Measurements from ENCODE around the gene CEP192. TPM values are rescaled to one million over a fixed set of nuclear protein-coding genes. Genes with fewer than 3 reads are reported as not detected.
"Not testable (repeated sequence)": the region's sequence is repeated elsewhere in the genome, so short reads cannot be mapped to it uniquely, and the experiment has no call there.

The CEP192 gene
- polyA plus RNA-seq, 3 donors from 2014 or later, result 1.8 to 6.3 (median 5.4) TPM

DNA sequence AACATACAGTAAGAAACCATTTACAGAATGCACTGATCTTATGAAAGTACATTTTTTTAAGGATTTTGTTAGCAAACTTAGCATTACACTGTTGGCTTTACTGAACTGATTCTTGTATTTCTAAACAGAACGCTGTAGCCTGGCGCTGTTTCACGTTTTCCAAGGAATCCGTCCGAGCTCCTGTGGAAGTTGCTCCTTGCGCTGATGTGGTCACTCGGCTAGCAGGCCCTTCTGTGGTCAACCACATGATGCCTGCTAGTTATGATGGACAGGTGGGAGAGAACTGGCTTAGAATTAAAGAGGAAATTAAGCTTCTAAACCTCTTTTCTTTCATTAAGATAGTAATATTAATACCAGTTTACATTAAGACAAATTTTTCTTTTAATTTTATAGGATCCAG, 76.8 kb downstream of the CEP192 start:
- Mint-ChIP-seq H3K27me3 (ENCODE audit: low read depth in 3 of 3) (no peaks in the 10 kb centered on the region), H3K36me3 (peaks cover 22 to 70% (median 35%) of the 10 kb centered on the region in 3 donors), H3K4me3 (no peak overlapping the region), H3K27ac (peak overlapping the region in 1 of 6 donors; percentile 21), H3K9me3 (no peaks in the 10 kb centered on the region), H3K4me1 (peaks cover 12 to 23% of the 10 kb centered on the region in 2 donors)
- DNase-seq, result no peak

DNA sequence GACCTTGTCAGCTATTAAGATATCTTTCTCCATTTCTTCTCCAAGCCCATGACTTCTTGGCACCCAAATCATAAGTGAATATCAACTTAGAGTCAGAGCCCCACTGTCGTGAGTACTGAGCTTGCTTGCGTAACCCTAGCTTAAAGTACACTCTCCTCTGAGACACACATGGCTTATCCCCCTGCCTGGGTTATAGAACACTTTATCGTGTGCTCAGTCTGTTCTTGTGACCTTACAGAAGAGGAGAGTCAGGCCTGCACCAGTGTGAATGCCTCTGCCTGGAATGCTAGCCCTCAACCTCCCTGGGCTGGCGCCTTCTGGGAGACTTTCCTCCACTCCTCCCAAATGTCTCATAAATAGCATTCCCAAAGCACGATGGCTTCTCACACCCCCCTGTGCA, 79.3 kb downstream of the CEP192 start:
- Mint-ChIP-seq H3K27me3 (ENCODE audit: low read depth in 3 of 3) (peaks cover 0 to 1% (median 0%) of the 10 kb centered on the region in 3 donors), H3K9me3 (no peaks in the 10 kb centered on the region), H3K4me3 (no peak overlapping the region), H3K4me1 (peaks cover 8 to 21% of the 10 kb centered on the region in 2 donors), H3K27ac (peak overlapping the region in 2 of 6 donors; percentile 40 to 41), H3K36me3 (peaks cover 22 to 56% (median 41%) of the 10 kb centered on the region in 3 donors)
- DNase-seq, result no peak

DNA sequence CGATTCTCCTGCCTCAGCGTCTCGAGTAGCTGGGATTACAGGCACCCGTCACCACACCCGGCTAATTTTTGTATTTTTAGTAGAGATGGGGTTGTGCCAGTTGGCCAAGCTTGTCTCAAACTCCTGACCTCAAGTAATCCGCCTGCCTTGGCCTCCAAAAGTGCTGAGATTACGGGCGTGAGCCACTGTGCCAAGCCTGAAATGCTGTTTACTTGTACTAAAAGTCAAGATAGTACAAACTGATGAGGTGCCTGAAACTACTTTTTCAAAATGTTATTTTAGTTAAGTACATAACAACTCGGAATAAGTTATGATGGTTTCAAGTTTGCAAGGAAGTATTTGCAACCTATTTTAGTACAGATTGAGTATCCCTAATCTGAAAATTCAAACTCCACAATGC, 85.7 kb downstream of the CEP192 start:
- H3K9me3 Mint-ChIP-seq, result peaks cover 0 to 20% (median 9%) of the 10 kb centered on the region in 6 donors

DNA sequence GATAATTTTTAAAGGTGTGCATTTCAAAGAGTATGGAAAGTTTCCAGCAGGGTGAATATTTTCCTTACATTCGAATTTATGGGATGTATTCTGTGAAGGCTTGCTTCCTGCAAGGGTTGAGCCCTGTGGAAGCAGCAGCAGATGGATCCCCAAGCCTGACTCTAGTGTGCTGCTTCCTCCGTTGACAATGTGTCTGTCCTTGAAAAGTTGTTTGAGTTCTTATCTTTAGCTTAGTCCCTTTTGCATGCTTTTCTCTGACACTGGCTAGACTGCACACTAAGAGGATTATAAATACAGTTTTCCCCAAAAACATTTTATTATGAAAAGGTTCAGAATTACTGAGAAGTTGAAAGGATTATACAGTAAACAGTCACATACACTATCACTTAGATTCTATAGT, 86.3 kb downstream of the CEP192 start:
- H3K27ac Mint-ChIP-seq, result no peak overlapping the region
- peaks cover 0 to 3% (median 2%) of the 10 kb centered on the region in 3 donors for H3K27me3 Mint-ChIP-seq (ENCODE audit: low read depth in 3 of 3)
- peaks cover 33 to 62% (median 58%) of the 10 kb centered on the region in 3 donors for H3K36me3 Mint-ChIP-seq
- peaks cover 2 to 7% of the 10 kb centered on the region in 2 donors for H3K4me1 Mint-ChIP-seq
- no peak for DNase-seq
- H3K9me3 Mint-ChIP-seq, result peaks cover 0 to 23% (median 10%) of the 10 kb centered on the region in 6 donors
- H3K4me3 Mint-ChIP-seq, result no peak overlapping the region

More for the DNA sequence above, 85.7 kb downstream of the CEP192 start:
- peaks cover 0 to 7% of the 10 kb centered on the region in 2 donors for H3K4me1 Mint-ChIP-seq
- peaks cover 29 to 62% (median 52%) of the 10 kb centered on the region in 3 donors for H3K36me3 Mint-ChIP-seq
- H3K27ac Mint-ChIP-seq, result no peak overlapping the region
- peaks cover 0 to 3% (median 2%) of the 10 kb centered on the region in 3 donors for H3K27me3 Mint-ChIP-seq (ENCODE audit: low read depth in 3 of 3)
- no peak for DNase-seq
- H3K4me3 Mint-ChIP-seq, result no peak overlapping the region

DNA sequence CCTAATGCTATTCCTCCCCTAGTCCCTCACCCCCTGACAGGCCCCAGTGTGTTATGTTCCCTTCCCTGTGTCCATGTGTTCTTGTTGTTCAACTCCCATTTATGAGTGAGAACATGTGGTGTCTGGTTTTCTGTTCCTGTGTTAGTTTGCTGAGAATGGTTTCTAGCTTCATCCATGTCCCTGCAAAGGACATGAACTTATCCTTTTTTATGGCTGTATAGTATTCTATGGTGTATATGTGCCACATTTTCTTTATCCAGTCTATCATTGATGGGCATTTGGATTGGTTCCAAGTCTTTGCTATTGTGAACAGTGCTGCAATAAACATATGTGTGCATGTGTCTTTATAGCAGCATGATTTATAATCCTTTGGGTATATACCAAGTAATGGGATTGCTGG, 86.9 kb downstream of the CEP192 start:
- not testable (repeated sequence) for H3K4me3 Mint-ChIP-seq; H3K27me3 Mint-ChIP-seq (ENCODE audit: low read depth in 3 of 3); DNase-seq
- Mint-ChIP-seq H3K36me3 (peaks cover 27 to 63% (median 62%) of the 10 kb centered on the region in 3 donors), H3K9me3 (peaks cover 0 to 23% (median 10%) of the 10 kb centered on the region in 6 donors), H3K27ac (peak overlapping the region in 1 of 6 donors; percentile 41), H3K4me1 (peaks cover 5 to 10% of the 10 kb centered on the region in 2 donors)

DNA sequence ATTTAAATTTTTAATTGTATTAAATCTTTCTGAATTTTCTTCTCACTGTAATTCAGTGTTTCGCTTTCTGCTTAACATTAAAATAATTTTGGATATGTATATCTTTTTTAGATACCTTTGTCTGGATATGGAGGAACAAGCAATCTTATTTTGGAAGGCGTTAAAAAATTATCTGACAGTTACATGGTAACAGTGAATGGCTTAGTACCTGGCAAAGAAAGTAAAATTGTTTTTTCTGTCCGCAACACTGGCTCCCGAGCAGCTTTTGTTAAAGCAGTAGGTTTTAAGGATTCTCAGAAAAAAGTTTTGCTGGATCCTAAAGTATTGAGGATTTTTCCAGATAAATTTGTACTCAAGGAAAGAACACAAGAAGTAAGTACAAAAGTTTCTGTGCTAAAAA, 95.7 kb downstream of the CEP192 start:
- Mint-ChIP-seq H3K36me3 (peaks cover 27 to 56% (median 32%) of the 10 kb centered on the region in 3 donors), H3K27ac (no peak overlapping the region), H3K4me1 (peaks cover 7 to 8% of the 10 kb centered on the region in 2 donors), H3K4me3 (no peak overlapping the region), H3K9me3 (peaks cover 0 to 3% (median under 1%) of the 10 kb centered on the region in 6 donors), H3K27me3 (ENCODE audit: low read depth in 3 of 3) (no peaks in the 10 kb centered on the region)
- DNase-seq, result no peak

DNA sequence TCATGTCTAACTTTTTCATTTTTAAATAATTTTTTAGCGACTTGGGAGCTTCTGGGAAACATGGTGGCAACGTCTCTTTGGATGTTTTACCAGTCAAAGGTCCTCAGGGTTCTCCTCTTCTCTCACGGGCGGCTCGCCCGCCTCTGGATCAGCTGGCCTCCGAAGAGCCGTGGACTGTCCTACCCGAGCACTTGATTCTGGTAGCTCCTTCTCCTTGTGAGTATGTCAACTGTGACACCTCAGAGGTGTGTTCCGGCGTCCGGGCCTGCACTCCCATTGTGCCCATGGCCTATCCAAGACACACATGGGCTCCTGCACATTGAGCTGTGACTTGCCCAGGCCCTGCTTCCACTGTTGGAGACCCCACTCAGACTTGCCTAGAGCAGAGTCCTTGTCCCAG, 104.3 kb downstream of the CEP192 start:
- no peak overlapping the region for H3K27ac Mint-ChIP-seq
- H3K36me3 Mint-ChIP-seq, result peaks cover 26 to 59% (median 54%) of the 10 kb centered on the region in 3 donors
- H3K27me3 Mint-ChIP-seq (ENCODE audit: low read depth in 3 of 3), result peaks cover 1 to 2% (median 2%) of the 10 kb centered on the region in 3 donors
- DNase-seq, result no peak
- H3K4me1 Mint-ChIP-seq, result no peaks in the 10 kb centered on the region
- no peaks in the 10 kb centered on the region for H3K9me3 Mint-ChIP-seq
- H3K4me3 Mint-ChIP-seq, result no peak overlapping the region

DNA sequence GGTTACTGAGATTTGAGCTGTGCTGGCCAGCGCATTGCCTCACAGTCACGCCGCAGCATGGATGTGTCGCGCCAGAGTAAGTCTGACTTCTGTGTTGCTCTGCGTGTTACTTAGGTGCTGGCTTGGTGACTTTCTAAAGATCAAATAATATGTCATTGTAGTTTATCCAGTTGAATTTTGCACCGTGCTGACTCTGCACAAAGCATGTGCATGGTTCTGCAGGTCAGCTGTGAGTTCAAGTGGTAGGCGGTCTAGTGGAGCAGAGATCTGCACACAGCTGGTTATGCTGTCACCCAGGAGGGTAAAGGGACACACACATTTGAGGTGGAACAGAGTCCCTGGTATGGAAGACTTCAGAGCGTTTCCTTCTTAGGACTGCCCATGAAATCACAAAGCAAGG, 105.1 kb downstream of the CEP192 start:
- Mint-ChIP-seq H3K27ac (no peak overlapping the region), H3K27me3 (ENCODE audit: low read depth in 3 of 3) (peaks cover 1 to 2% (median 2%) of the 10 kb centered on the region in 3 donors), H3K9me3 (no peaks in the 10 kb centered on the region), H3K4me1 (no peaks in the 10 kb centered on the region), H3K4me3 (no peak overlapping the region), H3K36me3 (peaks cover 32 to 59% (median 56%) of the 10 kb centered on the region in 3 donors)
- DNase-seq, result no peak

DNA sequence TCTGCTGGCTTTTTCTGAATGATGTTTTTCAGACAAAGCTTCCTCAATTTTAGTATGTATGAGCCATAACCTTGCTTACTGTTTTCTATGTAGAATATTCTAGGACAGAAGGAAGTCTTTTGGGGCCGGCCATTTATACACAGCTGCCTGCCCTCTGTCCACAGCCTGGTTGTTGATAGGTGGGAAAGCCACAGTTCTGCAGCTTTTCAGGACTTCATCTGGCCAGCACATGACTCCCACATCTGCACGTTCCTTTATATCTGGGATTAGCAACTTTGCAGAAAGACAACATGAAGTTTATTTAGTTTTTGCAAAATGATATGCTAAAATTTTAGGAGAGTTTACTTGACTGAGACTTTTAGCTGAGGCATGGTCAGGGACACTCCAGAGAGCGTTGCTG, 105.6 kb downstream of the CEP192 start:
- no peak for DNase-seq
- H3K36me3 Mint-ChIP-seq, result peaks cover 37 to 61% (median 59%) of the 10 kb centered on the region in 3 donors
- no peak overlapping the region for H3K4me3 Mint-ChIP-seq
- no peaks in the 10 kb centered on the region for H3K4me1 Mint-ChIP-seq
- peaks cover 1 to 2% (median 2%) of the 10 kb centered on the region in 3 donors for H3K27me3 Mint-ChIP-seq (ENCODE audit: low read depth in 3 of 3)
- H3K9me3 Mint-ChIP-seq, result no peaks in the 10 kb centered on the region
- H3K27ac Mint-ChIP-seq, result no peak overlapping the region

DNA sequence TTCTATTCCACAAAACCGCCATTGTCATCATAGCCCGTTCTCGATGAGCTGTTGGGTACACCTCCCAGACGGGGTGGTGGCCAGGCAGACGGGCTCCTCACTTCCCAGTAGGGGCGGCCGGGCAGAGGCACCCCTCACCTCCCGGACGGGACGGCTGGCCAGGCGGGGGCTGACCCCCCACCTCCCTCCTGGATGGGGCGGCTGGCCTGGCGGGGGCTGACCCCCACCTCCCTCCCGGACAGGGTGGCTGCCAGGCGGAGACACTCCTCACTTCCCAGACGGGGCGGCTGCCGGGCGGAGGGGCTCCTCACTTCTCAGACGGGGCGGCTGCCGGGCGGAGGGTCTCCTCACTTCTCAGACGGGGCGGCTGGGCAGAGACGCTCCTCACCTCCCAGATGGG, 106.9 kb downstream of the CEP192 start:
- not testable (repeated sequence) for H3K4me1 Mint-ChIP-seq; H3K9me3 Mint-ChIP-seq; H3K4me3 Mint-ChIP-seq; DNase-seq; H3K27ac Mint-ChIP-seq; H3K27me3 Mint-ChIP-seq (ENCODE audit: low read depth in 3 of 3)
- peaks cover 49 to 73% (median 71%) of the 10 kb centered on the region in 3 donors for H3K36me3 Mint-ChIP-seq

DNA sequence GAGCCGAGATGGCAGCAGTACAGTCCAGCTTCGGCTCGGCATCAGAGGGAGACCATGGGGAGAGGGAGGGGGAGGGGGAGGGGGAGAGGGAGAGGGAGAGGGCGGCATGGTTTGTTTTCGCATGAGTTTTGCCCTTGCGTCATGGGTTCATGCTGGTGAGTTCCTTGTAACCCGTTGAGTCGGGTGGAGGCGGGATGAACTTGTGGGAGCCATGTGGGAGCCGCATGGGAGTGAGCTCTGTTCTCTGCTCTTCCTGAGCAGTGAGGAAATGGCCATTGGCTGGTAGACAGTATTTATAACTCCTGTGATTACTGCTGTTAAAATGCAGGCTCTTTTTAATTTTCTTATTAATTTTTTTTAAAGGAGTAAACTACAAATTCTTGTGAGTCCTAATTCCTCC, 108.0 kb downstream of the CEP192 start:
- Mint-ChIP-seq H3K4me3 (no peak overlapping the region), H3K4me1 (peaks cover 0 to 2% of the 10 kb centered on the region in 2 donors), H3K27ac (no peak overlapping the region), H3K36me3 (peaks cover 54 to 76% (median 73%) of the 10 kb centered on the region in 3 donors), H3K27me3 (ENCODE audit: low read depth in 3 of 3) (peaks cover 1 to 4% (median 2%) of the 10 kb centered on the region in 3 donors), H3K9me3 (no peaks in the 10 kb centered on the region)
- DNase-seq, result no peak

DNA sequence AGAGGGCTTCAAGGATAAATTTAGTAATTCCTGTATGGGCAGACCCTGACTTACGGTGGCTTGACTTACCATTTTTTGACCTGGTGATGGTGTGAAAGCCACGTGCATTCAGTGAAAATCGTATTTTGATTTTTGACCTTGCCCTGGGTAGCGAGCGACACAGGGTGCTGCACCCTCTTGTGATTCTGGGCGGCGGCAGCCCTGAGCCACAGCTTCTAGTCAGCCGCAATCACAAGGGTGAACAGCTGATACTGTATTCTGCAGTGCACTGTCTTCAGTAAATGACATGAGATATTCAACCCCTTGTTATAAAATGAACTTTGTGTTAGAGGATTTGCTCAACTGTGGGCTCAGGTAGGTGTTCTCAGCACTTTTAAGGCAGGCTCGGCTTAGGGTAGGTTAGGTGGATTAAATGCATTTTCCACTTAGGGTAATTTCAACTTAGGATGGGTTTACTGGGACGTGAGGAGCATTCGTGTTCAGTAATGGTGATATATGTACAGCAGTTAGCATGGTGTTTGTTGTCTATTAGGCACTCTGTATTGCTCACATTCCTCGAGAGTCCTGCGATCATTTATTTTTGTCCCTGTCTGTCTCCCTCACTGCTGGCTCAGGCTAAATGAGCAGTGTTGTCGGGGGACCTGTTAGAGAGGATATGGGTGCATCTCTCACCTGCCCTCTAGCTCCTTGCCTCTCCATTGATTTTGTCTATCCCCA, 109.9 kb downstream of the CEP192 start:
- H3K36me3 Mint-ChIP-seq, result peaks cover 64 to 74% (median 66%) of the 10 kb centered on the region in 3 donors
- H3K27me3 Mint-ChIP-seq (ENCODE audit: low read depth in 3 of 3), result peaks cover 0 to 4% (median 1%) of the 10 kb centered on the region in 3 donors

DNA sequence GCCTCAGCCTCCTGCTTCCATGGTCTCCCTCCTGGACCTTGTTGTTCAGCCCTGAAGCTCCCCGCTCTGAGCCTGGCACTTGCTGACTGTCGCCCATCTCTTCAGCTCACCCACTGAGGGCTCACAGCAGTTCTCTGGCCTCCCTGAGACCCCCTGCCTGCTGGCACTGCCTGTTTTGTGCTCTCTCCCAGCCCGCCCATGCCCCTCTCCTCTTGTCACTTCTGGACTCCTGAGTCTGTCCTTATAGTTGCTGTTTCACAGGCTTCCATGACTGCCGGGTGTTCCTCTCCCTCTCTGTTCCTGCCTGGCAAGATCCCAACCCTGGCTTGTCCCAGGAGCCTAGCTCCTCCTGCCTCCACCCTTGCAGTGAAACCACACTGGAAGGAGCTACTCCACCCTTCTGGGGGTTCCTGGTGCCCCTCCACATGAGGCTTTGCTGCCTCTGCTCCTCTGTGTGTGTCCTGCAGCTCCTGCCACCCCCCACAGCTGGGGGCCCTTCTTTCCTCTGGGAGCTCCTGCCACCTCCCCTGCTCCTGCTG, 110.6 kb downstream of the CEP192 start:
- H3K4me3 Mint-ChIP-seq, result no peak overlapping the region
- peaks cover 66 to 74% (median 67%) of the 10 kb centered on the region in 3 donors for H3K36me3 Mint-ChIP-seq
- peaks cover 1 to 9% (median 2%) of the 10 kb centered on the region in 3 donors for H3K27me3 Mint-ChIP-seq (ENCODE audit: low read depth in 3 of 3)
- peaks cover 23 to 28% of the 10 kb centered on the region in 2 donors for H3K4me1 Mint-ChIP-seq
- peak overlapping the region in 4 of 6 donors; percentile 30 to 75 (median 54) for H3K27ac Mint-ChIP-seq
- no peak for DNase-seq
- peaks cover 0 to 1% (median under 1%) of the 10 kb centered on the region in 6 donors for H3K9me3 Mint-ChIP-seq

More for the DNA sequence above, 109.9 kb downstream of the CEP192 start:
- Mint-ChIP-seq H3K9me3 (no peaks in the 10 kb centered on the region), H3K27ac (peak overlapping the region in 2 of 6 donors; percentile 55 to 75), H3K4me1 (peaks cover 18 to 21% of the 10 kb centered on the region in 2 donors), H3K4me3 (no peak overlapping the region)
- no peak for DNase-seq

DNA sequence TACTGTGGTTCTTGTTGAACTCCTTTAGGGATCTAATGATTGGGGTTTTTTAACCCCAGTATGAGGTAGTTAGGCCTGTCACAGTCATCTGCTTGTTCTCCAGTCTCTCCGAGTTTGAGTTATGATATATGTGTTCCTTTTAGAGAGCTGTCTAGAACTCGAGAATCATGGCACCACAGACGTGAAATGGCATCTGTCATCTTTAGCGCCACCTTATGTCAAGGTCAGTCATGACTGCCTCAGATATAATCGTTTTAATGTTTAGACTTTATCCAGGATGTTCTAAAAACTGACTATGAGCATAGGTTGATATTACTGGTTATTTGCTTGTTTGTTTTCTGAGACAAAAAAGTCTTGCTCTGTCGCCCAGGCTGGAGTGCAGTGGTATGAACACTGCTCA, 112.2 kb downstream of the CEP192 start:
- H3K4me3 Mint-ChIP-seq, result no peak overlapping the region
- no peak overlapping the region for H3K27ac Mint-ChIP-seq
- H3K9me3 Mint-ChIP-seq, result peaks cover 0 to 1% (median under 1%) of the 10 kb centered on the region in 6 donors
- peaks cover 23 to 36% of the 10 kb centered on the region in 2 donors for H3K4me1 Mint-ChIP-seq
- H3K36me3 Mint-ChIP-seq, result peaks cover 67 to 83% (median 75%) of the 10 kb centered on the region in 3 donors
- no peak for DNase-seq
- peaks cover 0 to 9% (median 2%) of the 10 kb centered on the region in 3 donors for H3K27me3 Mint-ChIP-seq (ENCODE audit: low read depth in 3 of 3)
